A549 (cell line): ENCODE data around the gene FAM131B. TPM values are rescaled to one million over a fixed set of nuclear protein-coding genes. Genes with fewer than 3 reads are reported as not detected.

ENCODE experiments used
- ATAC-seq, 2 experiments: fragments of 200-7000 bp in 1 of 2; fragments of >200 bp in 1 of 2; cut with Nextera tagmentation in 1 of 2; cut with Tn5 transposase in 1 of 2; 3 replicates each; pipeline versions ENCODE4 v1.8.0 to v1.9.1; 2018 to 2020; ENCODE audit warnings: mild to moderate bottlenecking in 1 of 2, moderate library complexity in 1 of 2
- CTCF ChIA-PET: fragments of 300-600 bp; sonication (Branson Sonifier 250); formaldehyde crosslinking; extraction: SDS; loops from one replicate; lab custom pipeline; 2021; ENCODE audit warnings: antibody characterized with exemption, inconsistent platforms; lab: Yijun Ruan, JAX
- POLR2A ChIA-PET: fragments of 350-600 bp; formaldehyde crosslinking; extraction: SDS; loops from one replicate; lab custom pipeline; 2021; ENCODE audit warnings: antibody characterized with exemption, inconsistent platforms; lab: Yijun Ruan, JAX
- DNase-seq, 2 experiments: peaks; one replicate each; pipeline versions ENCODE4 v3.0.0 to v3.0.0-alpha.2; 2011 to 2016; ENCODE audit warnings: low read depth in 1 of 2, low spot score in 1 of 2
- FAIRE-seq: peaks from 2 replicates; lab custom pipeline; 2011; peaks lifted over from hg19 to GRCh38; lab: Jason Lieb, UNC
- H3K27ac ChIP-seq, 2 experiments: fragments of >200 bp; sonication (Bioruptor Twin); formaldehyde crosslinking; 3 replicates each; pipeline ENCODE4 v1.5.1; 2016 to 2017
- H3K4me1 ChIP-seq: fragments of >200 bp; sonication (Bioruptor Twin); formaldehyde crosslinking; 3 replicates; pipeline ENCODE4 v1.6.1; 2016
- H3K4me2 ChIP-seq: fragments of >200 bp; sonication (Bioruptor Twin); formaldehyde crosslinking; 3 replicates; pipeline ENCODE4 v1.6.1; 2016
- H3K4me3 ChIP-seq: fragments of >200 bp; sonication (Bioruptor Twin); formaldehyde crosslinking; 3 replicates; pipeline ENCODE4 v1.5.1; 2016
- H3K9me3 ChIP-seq: fragments of >200 bp; sonication (Bioruptor Twin); formaldehyde crosslinking; 3 replicates; pipeline ENCODE4 v1.6.1; 2016
- BHLHE40 ChIP-seq: IDR thresholded peaks from 2 replicates; pipeline ENCODE4 v1.6.1; 2012; ENCODE audit warnings: low read depth, low read length, inconsistent platforms
- CHD2 ChIP-seq: fragments of 150-350 bp; IDR thresholded peaks from 2 replicates; pipeline ENCODE4 v1.6.1; 2014; ENCODE audit warnings: low read length; ENCODE audit not compliant: partially characterized antibody
- CHD4 ChIP-seq: fragments of 200-600 bp; sonication (generic); IDR thresholded peaks from 2 replicates; pipeline ENCODE4 v1.6.1; 2016; ENCODE audit warnings: antibody characterized with exemption, mild to moderate bottlenecking, borderline replicate concordance
- EHMT2 ChIP-seq: fragments of 200-600 bp; sonication (generic); IDR thresholded peaks from 2 replicates; pipeline ENCODE4 v1.6.1; 2016; ENCODE audit warnings: antibody characterized with exemption, low read depth, mild to moderate bottlenecking, moderate library complexity
- EP300 ChIP-seq, 2 experiments: fragments of >200 bp; sonication (Bioruptor Twin); formaldehyde crosslinking; IDR thresholded peaks; 2 replicates in 1 of 2; 3 replicates in 1 of 2; pipeline ENCODE4 v1.6.1; 2016 to 2017
- FOXS1 ChIP-seq: fragments of 250-450 bp; sonication (Bioruptor Pico); IDR thresholded peaks from 2 replicates; pipeline ENCODE4 v1.5.0; 2020; ENCODE audit warnings: mild to moderate bottlenecking, moderate library complexity
- HEYL ChIP-seq: fragments of 250-450 bp; sonication (Bioruptor Pico); IDR thresholded peaks from 2 replicates; pipeline ENCODE4 v1.8.0; 2021; ENCODE audit warnings: mild to moderate bottlenecking, moderate library complexity
- HOXA7 ChIP-seq: fragments of 250-450 bp; sonication (Bioruptor Pico); IDR thresholded peaks from 2 replicates; pipeline ENCODE4 v1.5.0; 2020; ENCODE audit warnings: mild to moderate bottlenecking, moderate library complexity
- HOXB13 ChIP-seq: fragments of 250-450 bp; sonication (Bioruptor Pico); IDR thresholded peaks from 2 replicates; pipeline ENCODE4 v1.5.0; 2020; ENCODE audit warnings: low read depth, mild to moderate bottlenecking, moderate library complexity
- JUNB ChIP-seq: fragments of >200 bp; sonication (Bioruptor Twin); formaldehyde crosslinking; IDR thresholded peaks from 2 replicates; pipeline ENCODE4 v1.6.1; 2016
- KDM1A ChIP-seq: fragments of 200-600 bp; sonication (generic); IDR thresholded peaks from 2 replicates; pipeline ENCODE4 v1.6.1; 2016; ENCODE audit warnings: low read depth, mild to moderate bottlenecking
- KDM5A ChIP-seq: fragments of 200-600 bp; sonication (generic); IDR thresholded peaks from 2 replicates; pipeline ENCODE4 v1.6.1; 2016; ENCODE audit warnings: antibody characterized with exemption, mild to moderate bottlenecking
- NFE2L2 ChIP-seq: fragments of 150-350 bp; conservative IDR thresholded peaks from 2 replicates; pipeline ENCODE4 v1.6.1; 2014; ENCODE audit warnings: low read length
- NPAS2 ChIP-seq: fragments of 250-450 bp; sonication (Bioruptor Pico); IDR thresholded peaks from 2 replicates; pipeline ENCODE4 v1.8.0; 2022; ENCODE audit warnings: mild to moderate bottlenecking, moderate library complexity, borderline replicate concordance
- PHF8 ChIP-seq: fragments of 200-600 bp; sonication (generic); IDR thresholded peaks from 2 replicates; pipeline ENCODE4 v1.6.1; 2016; ENCODE audit warnings: low read depth, mild to moderate bottlenecking, antibody characterized with exemption, moderate library complexity, borderline replicate concordance
- RAD21 ChIP-seq, 2 experiments: fragments of >200 bp in 1 of 2; sonication (Bioruptor Twin) in 1 of 2; formaldehyde crosslinking in 1 of 2; IDR thresholded peaks in 1 of 2; conservative IDR thresholded peaks in 1 of 2; 2 replicates in 1 of 2; 3 replicates in 1 of 2; pipeline ENCODE4 v1.6.1; 2012 to 2018; ENCODE audit warnings: inconsistent platforms in 1 of 2
- RARB ChIP-seq: fragments of 250-450 bp; sonication (Bioruptor Pico); IDR thresholded peaks from 2 replicates; pipeline ENCODE4 v1.8.0; 2021; ENCODE audit warnings: mild to moderate bottlenecking, moderate library complexity
- RCOR1 ChIP-seq: fragments of 150-350 bp; IDR thresholded peaks from 2 replicates; pipeline ENCODE4 v1.6.1; 2014; ENCODE audit warnings: antibody characterized with exemption, low read length, low read depth
- RFX5 ChIP-seq: fragments of 450-650 bp; IDR thresholded peaks from 2 replicates; pipeline ENCODE4 v1.7.1; 2014; ENCODE audit warnings: antibody characterized with exemption, mild to moderate bottlenecking, moderate library complexity
- SMC3 ChIP-seq: fragments of >200 bp; sonication (Bioruptor Twin); formaldehyde crosslinking; IDR thresholded peaks from 3 replicates; pipeline ENCODE4 v1.6.1; 2018; ENCODE audit warnings: inconsistent platforms
- SREBF2 ChIP-seq: fragments of 450-650 bp; IDR thresholded peaks from 2 replicates; pipeline ENCODE4 v1.6.1; 2014; ENCODE audit warnings: mild to moderate bottlenecking, moderate library complexity
- TFCP2L1 ChIP-seq: fragments of 250-450 bp; sonication (Bioruptor Pico); IDR thresholded peaks from 2 replicates; pipeline ENCODE4 v1.5.0; 2021; ENCODE audit warnings: mild to moderate bottlenecking
- TP53 ChIP-seq: fragments of 250-450 bp; sonication (Bioruptor Pico); IDR thresholded peaks from 2 replicates; pipeline ENCODE4 v1.5.0; 2021; ENCODE audit warnings: mild to moderate bottlenecking, moderate library complexity
- WGBS: methylation state at CpG from one replicate; pipeline ENCODE4 v1.1.6; 2017; ENCODE audit errors: missing lambda C conversion rate; 5-methylcytosine and 5-hydroxymethylcytosine counted together
- polyA plus RNA-seq, 4 experiments: library from polyadenylated mRNA; depleted of rRNA in 3 of 4; stranded (reverse); fragments of >200 nt; fragmentation: RNase III in 1 of 4; extraction: RNeasy Plus Mini Kit Qiagen cat#74134 plus additional on column Dnase treatment in 1 of 4; gene quantifications; 2 replicates in 3 of 4; 3 replicates in 1 of 4; pipeline ENCODE4 v1.2.3, GENCODE V29; 2011 to 2017
- TF ChIP-seq, protein P1 (sequence below): fragments of 250-450 bp; sonication (Bioruptor Pico); IDR thresholded peaks from 2 replicates; pipeline ENCODE4 v1.5.0; 2020; ENCODE audit warnings: low read depth, mild to moderate bottlenecking, moderate library complexity
- TF ChIP-seq, protein P2 (sequence below): IDR thresholded peaks from 2 replicates; pipeline ENCODE4 v1.6.1; 2012
- TF ChIP-seq, protein P3 (sequence below): fragments of >200 bp; sonication (Bioruptor Twin); formaldehyde crosslinking; IDR thresholded peaks from 2 replicates; pipeline ENCODE4 v1.6.1; 2016
- TF ChIP-seq, protein P4 (sequence below): fragments of >200 bp; sonication (Bioruptor Twin); formaldehyde crosslinking; IDR thresholded peaks from 3 replicates; pipeline ENCODE4 v1.5.1; 2016
- TF ChIP-seq, protein P5 (sequence below): IDR thresholded peaks from 2 replicates; pipeline ENCODE4 v1.6.1; 2012; ENCODE audit warnings: low read depth, borderline replicate concordance

The FAM131B gene
- polyA plus RNA-seq, 2 of the 4 experiments (the other 2 are of a cell fraction): 0.19 to 0.52 TPM

DNA sequence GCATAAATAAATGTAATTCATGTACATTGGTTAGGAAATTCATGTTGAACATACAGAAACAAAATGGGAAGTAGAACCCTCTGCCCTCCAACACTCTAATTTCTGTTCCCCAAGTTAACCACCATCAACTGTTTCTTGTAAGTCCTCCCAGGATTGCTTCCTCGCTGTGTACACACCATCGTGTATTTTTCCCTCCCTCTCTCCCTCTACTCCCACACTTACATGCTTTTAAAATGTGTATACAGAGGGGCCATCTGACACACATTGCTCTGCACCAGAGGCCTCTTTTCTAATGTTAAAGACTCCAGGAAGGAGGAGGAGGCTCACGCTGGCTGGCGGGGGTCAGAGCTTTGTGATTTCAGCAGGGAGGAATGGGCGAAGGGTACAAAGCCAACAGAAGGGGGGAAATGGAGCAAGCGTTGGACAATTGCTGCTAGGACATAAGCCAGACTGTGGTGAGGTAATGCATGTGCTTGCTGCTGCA lies 48.0 kb upstream of the FAM131B start:
- H3K27ac ChIP-seq: no peak overlapping the region
- H3K9me3 ChIP-seq: no peaks in the 10 kb centered on the region
- ChIA-PET CTCF (interaction anchor here (1.2 to 1.3 kb wide), 3 partner anchors 22 to 170 kb away, joined by 3 to 4 read pairs (median 4); no protein-coding TSS in a partner anchor), POLR2A (no interaction called here)
- no peak for DNase-seq
- no peak for ATAC-seq
- H3K4me1 ChIP-seq: peaks cover 10% of the 10 kb centered on the region; the same call in 2 of the 3 replicates
- no peak for TF ChIP-seq CHD4
- TF ChIP-seq, protein P1, sequence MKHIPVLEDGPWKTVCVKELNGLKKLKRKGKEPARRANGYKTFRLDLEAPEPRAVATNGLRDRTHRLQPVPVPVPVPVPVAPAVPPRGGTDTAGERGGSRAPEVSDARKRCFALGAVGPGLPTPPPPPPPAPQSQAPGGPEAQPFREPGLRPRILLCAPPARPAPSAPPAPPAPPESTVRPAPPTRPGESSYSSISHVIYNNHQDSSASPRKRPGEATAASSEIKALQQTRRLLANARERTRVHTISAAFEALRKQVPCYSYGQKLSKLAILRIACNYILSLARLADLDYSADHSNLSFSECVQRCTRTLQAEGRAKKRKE (CRISPR knock-in tag): no peak
- no peak for TF ChIP-seq RARB (CRISPR knock-in tag)
- TF ChIP-seq, protein P2, sequence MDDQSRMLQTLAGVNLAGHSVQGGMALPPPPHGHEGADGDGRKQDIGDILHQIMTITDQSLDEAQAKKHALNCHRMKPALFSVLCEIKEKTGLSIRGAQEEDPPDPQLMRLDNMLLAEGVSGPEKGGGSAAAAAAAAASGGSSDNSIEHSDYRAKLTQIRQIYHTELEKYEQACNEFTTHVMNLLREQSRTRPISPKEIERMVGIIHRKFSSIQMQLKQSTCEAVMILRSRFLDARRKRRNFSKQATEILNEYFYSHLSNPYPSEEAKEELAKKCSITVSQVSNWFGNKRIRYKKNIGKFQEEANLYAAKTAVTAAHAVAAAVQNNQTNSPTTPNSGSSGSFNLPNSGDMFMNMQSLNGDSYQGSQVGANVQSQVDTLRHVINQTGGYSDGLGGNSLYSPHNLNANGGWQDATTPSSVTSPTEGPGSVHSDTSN: no peak
- TF ChIP-seq RAD21 (conservative IDR thresholded peaks at IDR 0.05 in 1 of 2, IDR thresholded peaks at IDR 0.05 in 1 of 2): no peak
- no peak for TF ChIP-seq PHF8
- TF ChIP-seq NFE2L2: no peak
- no peak for TF ChIP-seq NPAS2 (CRISPR knock-in tag)
- no peak for TF ChIP-seq HOXB13
- TF ChIP-seq KDM5A: no peak
- TF ChIP-seq EHMT2: no peak
- TF ChIP-seq, all 56 proteins: peak for 0
- 64% methylated on average over 6 of the region's 6 CpGs for WGBS
- Histone ChIP-seq H3K4me3 (no peak overlapping the region), H3K4me2 (no peak overlapping the region)
- no peak for FAIRE-seq

DNA sequence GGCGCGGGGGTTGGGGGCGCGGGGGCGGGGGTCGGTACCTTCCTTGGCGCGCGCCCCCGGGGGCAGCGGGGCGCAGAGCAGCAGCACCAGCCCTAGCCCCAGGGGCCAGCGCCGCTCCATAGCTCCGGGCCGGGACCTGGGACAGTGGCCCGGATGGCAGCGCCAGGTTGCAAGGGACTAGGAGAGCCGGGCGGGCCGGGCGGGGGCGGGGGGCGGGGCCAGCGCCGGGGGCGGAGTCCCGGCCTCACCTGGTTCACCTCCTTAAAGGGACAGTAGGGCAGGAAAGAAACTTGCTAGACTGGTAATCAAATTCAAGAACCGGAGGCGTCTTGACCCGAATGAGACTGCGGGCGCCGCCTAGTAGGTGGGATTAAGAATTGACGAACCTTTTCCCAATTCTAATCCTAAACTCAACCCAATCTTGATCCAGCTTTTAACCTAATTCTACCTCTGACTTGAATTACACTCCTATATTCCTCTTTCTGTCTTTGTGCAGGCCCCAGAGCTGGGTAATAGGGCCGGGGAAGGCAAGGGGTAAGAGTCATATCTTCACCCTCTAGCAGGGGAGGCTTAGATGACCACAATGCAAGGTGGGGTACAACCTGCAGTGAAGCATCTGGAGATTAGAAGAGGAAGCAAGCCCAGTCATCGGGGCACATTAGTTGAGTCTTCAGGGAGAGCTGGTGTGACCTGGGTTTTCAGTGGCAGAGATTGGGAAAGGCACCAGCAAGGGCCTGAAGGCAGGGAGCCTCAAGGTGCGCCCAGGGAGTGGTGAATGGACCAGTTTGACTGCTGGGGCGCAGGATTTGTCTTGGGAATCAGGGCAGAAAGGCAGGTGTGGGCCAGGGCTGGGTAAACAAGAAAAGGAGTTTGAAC lies 46.4 kb upstream of the FAM131B start, which contains the start of gene EPHA1:
Gene EPHA1 (minus strand): TSS at position 171 of the 876 bp plus-strand sequence. CDS start 51 bp downstream, at position 120.
- peak; percentile 38 to 57; a peak in 5 of 6 replicates for ATAC-seq
- H3K4me2 ChIP-seq: peak within 1 kb of the TSS; percentile 80
- peak in 1 of 2 experiments; percentile 65 for DNase-seq
- H3K4me3 ChIP-seq: peak within 1 kb of the TSS; percentile 38
- 22% methylated on average over 12 of the region's 39 CpGs for WGBS
- H3K27ac ChIP-seq: peak within 1 kb of the TSS in 1 of 2 experiments; percentile 36; a peak in 1 of 6 replicates
- peaks cover 7% of the 10 kb centered on the region; the same call in 2 of the 3 replicates for H3K4me1 ChIP-seq
- TF ChIP-seq KDM1A: no peak
- TF ChIP-seq HOXA7 (CRISPR knock-in tag): no peak
- TF ChIP-seq, protein P3, sequence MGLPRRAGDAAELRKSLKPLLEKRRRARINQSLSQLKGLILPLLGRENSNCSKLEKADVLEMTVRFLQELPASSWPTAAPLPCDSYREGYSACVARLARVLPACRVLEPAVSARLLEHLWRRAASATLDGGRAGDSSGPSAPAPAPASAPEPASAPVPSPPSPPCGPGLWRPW: no peak
- no peak for TF ChIP-seq RCOR1
- TF ChIP-seq FOXS1: no peak
- TF ChIP-seq, protein P4, sequence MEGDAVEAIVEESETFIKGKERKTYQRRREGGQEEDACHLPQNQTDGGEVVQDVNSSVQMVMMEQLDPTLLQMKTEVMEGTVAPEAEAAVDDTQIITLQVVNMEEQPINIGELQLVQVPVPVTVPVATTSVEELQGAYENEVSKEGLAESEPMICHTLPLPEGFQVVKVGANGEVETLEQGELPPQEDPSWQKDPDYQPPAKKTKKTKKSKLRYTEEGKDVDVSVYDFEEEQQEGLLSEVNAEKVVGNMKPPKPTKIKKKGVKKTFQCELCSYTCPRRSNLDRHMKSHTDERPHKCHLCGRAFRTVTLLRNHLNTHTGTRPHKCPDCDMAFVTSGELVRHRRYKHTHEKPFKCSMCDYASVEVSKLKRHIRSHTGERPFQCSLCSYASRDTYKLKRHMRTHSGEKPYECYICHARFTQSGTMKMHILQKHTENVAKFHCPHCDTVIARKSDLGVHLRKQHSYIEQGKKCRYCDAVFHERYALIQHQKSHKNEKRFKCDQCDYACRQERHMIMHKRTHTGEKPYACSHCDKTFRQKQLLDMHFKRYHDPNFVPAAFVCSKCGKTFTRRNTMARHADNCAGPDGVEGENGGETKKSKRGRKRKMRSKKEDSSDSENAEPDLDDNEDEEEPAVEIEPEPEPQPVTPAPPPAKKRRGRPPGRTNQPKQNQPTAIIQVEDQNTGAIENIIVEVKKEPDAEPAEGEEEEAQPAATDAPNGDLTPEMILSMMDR: peak; percentile 37
- no peak for TF ChIP-seq RFX5
- TF ChIP-seq TP53 (CRISPR knock-in tag): no peak
- TF ChIP-seq, protein P5, sequence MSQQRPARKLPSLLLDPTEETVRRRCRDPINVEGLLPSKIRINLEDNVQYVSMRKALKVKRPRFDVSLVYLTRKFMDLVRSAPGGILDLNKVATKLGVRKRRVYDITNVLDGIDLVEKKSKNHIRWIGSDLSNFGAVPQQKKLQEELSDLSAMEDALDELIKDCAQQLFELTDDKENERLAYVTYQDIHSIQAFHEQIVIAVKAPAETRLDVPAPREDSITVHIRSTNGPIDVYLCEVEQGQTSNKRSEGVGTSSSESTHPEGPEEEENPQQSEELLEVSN: no peak
- no peak for TF ChIP-seq CHD2
- 0 out of 3 replicates have a peak, but pooled peaks have one; percentile 11 for TF ChIP-seq SMC3
- TF ChIP-seq HEYL (CRISPR knock-in tag): no peak
- no peak for TF ChIP-seq SREBF2
- no peak for TF ChIP-seq EP300 (IDR thresholded peaks at IDR 0.05)
- TF ChIP-seq RAD21 (conservative IDR thresholded peaks at IDR 0.05 in 1 of 2, IDR thresholded peaks at IDR 0.05 in 1 of 2): peak in 1 of 2 experiments; percentile 35; a peak in 1 of 5 replicates
- no peak for TF ChIP-seq TFCP2L1 (CRISPR knock-in tag)
- no peak for TF ChIP-seq BHLHE40
- no peak for TF ChIP-seq JUNB
- H3K9me3 ChIP-seq: no peaks in the 10 kb centered on the region
- ChIA-PET POLR2A (no interaction called here), CTCF (interaction anchor here (0.8 to 5.9 kb wide), 9 partner anchors 8 to 169 kb away, joined by 3 to 46 read pairs (median 8); partner anchors contain the start of gene GSTK1)
- no peak for FAIRE-seq
